GM12878 (cell line): Measurements from ENCODE around the gene EPB41L2. TPM values are rescaled to one million over a fixed set of nuclear protein-coding genes. Genes with fewer than 3 reads are reported as not detected.

ENCODE experiments used
- ATAC-seq: fragments of 200-7000 bp; cut with Tn5 transposase; 3 replicates; pipeline ENCODE4 v1.9.1; 2020; ENCODE audit warnings: mild to moderate bottlenecking, moderate library complexity
- BruUV-seq: library from RNA; stranded (reverse); fragments of 400-500 nt; replicated peaks from 2 replicates; lab custom pipeline; 2021; lab: Mats Ljungman, UMichigan
- CTCF ChIA-PET: fragments of 300-600 bp; sonication (Branson Sonifier 250); formaldehyde crosslinking; extraction: SDS; loops from one replicate; lab custom pipeline; 2021; ENCODE audit warnings: inconsistent platforms; lab: Yijun Ruan, JAX
- POLR2A ChIA-PET: fragments of 350-600 bp; formaldehyde crosslinking; extraction: SDS; loops from one replicate; lab custom pipeline; 2021; ENCODE audit warnings: inconsistent platforms; lab: Charles Lee
- RAD21 ChIA-PET: fragments of 300-600 bp; sonication (Branson Sonifier 250); formaldehyde crosslinking; loops from one replicate; lab custom pipeline; 2023; ENCODE audit warnings: antibody characterized with exemption; ENCODE audit not compliant: unreplicated experiment; lab: Charles Lee
- SMC1A ChIA-PET: fragments of 300-600 bp; sonication (Branson Sonifier 250); formaldehyde crosslinking; loops from one replicate; lab custom pipeline; 2023; ENCODE audit not compliant: unreplicated experiment, uncharacterized antibody; lab: Charles Lee
- DNase-seq: peaks from one replicate; pipeline ENCODE4 v3.0.0-alpha.2; 2011; ENCODE audit warnings: low read depth, low spot score
- FAIRE-seq: peaks from 3 replicates; lab custom pipeline; 2011; peaks lifted over from hg19 to GRCh38; lab: Jason Lieb, UNC
- H2AFZ ChIP-seq: 2 replicates; pipeline ENCODE4 v1.6.0; 2011; ENCODE audit warnings: low read depth, low read length, control low read depth; ENCODE audit not compliant: control insufficient read depth
- H3K27ac ChIP-seq: 2 replicates; pipeline ENCODE4 v1.5.1; 2011; ENCODE audit warnings: control low read depth; ENCODE audit not compliant: control insufficient read depth, insufficient read depth
- H3K27me3 ChIP-seq, 2 experiments: replicated peaks in 1 of 2; 2 replicates each; pipeline versions ENCODE4 v1.6.0 to v1.6.1; 2011; ENCODE audit warnings: low read length in 1 of 2; ENCODE audit not compliant: control insufficient read depth in 2 of 2, insufficient read depth in 2 of 2
- H3K36me3 ChIP-seq, 2 experiments: 2 replicates each; pipeline ENCODE4 v1.5.1; 2011; ENCODE audit warnings: low read length in 1 of 2; ENCODE audit not compliant: control insufficient read depth in 2 of 2, insufficient read depth in 2 of 2
- H3K4me1 ChIP-seq: 2 replicates; pipeline ENCODE4 v1.6.1; 2011; ENCODE audit warnings: mild to moderate bottlenecking, low read length, moderate library complexity, mixed read lengths; ENCODE audit not compliant: control insufficient read depth, insufficient read depth
- H3K4me2 ChIP-seq: 2 replicates; pipeline ENCODE4 v1.6.0; 2011; ENCODE audit warnings: control low read depth; ENCODE audit not compliant: control insufficient read depth, insufficient read depth
- H3K4me3 ChIP-seq: fragments of 200-600 bp; sonication (generic); 2 replicates; pipeline ENCODE4 v1.5.1; 2016
- H3K79me2 ChIP-seq: 2 replicates; pipeline ENCODE4 v1.6.0; 2011; ENCODE audit warnings: low read length; ENCODE audit not compliant: control insufficient read depth, insufficient read depth
- H3K9ac ChIP-seq: 2 replicates; pipeline ENCODE4 v1.8.0; 2011; ENCODE audit warnings: low read length, control low read depth, mixed read lengths; ENCODE audit not compliant: control insufficient read depth, insufficient read depth
- H3K9me3 ChIP-seq: replicated peaks from 3 replicates; pipeline ENCODE4 v1.5.1; 2011; ENCODE audit warnings: mild to moderate bottlenecking, low read length; ENCODE audit not compliant: control insufficient read depth, insufficient read depth
- H4K20me1 ChIP-seq: 2 replicates; pipeline ENCODE4 v1.6.0; 2011; ENCODE audit not compliant: control insufficient read depth, insufficient read depth
- BHLHE40 ChIP-seq, 2 experiments: fragments of 450-650 bp in 1 of 2; IDR thresholded peaks; 2 replicates each; pipeline ENCODE4 v1.6.1; 2011 to 2017; ENCODE audit warnings: low read depth in 2 of 2, borderline replicate concordance in 1 of 2, improper control_type of control experiment in 1 of 2, low read length in 1 of 2, mild to moderate bottlenecking in 1 of 2
- DPF2 ChIP-seq: fragments of 450-650 bp; IDR thresholded peaks from 2 replicates; pipeline ENCODE4 v1.6.1; 2017; ENCODE audit warnings: mild to moderate bottlenecking
- SREBF2 ChIP-seq: IDR thresholded peaks from 2 replicates; pipeline ENCODE4 v1.6.1; 2012; ENCODE audit warnings: mild to moderate bottlenecking, low read length
- STAT1 ChIP-seq: fragments of 450-650 bp; conservative IDR thresholded peaks from 2 replicates; pipeline ENCODE4 v1.6.1; 2014; ENCODE audit warnings: antibody characterized with exemption, mild to moderate bottlenecking
- TARDBP ChIP-seq: IDR thresholded peaks from 2 replicates; pipeline ENCODE4 v1.6.1; 2016; ENCODE audit warnings: borderline replicate concordance
- WGBS: methylation state at CpG from one replicate; pipeline ENCODE4 v1.1.6; 2016; ENCODE audit warnings: low lambda C conversion rate; ENCODE audit not compliant: insufficient replicate concordance, insufficient coverage; ENCODE audit errors: missing lambda C conversion rate; 5-methylcytosine and 5-hydroxymethylcytosine counted together
- in situ Hi-C: fragments of 300-500 bp; cut with MboI; formaldehyde crosslinking; loops from 9 replicates; pipeline ENCODE4 v1.14.3; 2018; ENCODE audit warnings: mixed read lengths
- intact Hi-C: fragments of 100-400 bp; cut with micrococcal nuclease; formaldehyde crosslinking; loops from one replicate; pipeline ENCODE4 v1.14.2; 2022; ENCODE audit not compliant: unreplicated experiment
- polyA plus RNA-seq, 11 experiments: library from polyadenylated mRNA; depleted of rRNA in 4 of 11; unstranded in 6 of 11; stranded (reverse) in 5 of 11; fragments of >200 nt; fragmentation: Nextera tagmentation in 4 of 11; fragmentation: Illumina TruSeq in 1 of 11; extraction: Ambion mirVana in 4 of 11; extraction: Trizol in 1 of 11; gene quantifications; 1 replicate in 1 of 11; 2 replicates in 10 of 11; pipeline versions ENCODE4 v1.2.1 to v1.2.3, GENCODE V29; 2011 to 2016; ENCODE audit warnings: inconsistent platforms in 2 of 11, missing spikeins in 2 of 11, low read depth in 1 of 11
- total RNA-seq, 4 experiments: library from RNA; depleted of rRNA in 3 of 4; stranded (reverse); fragments of >200 nt in 3 of 4; fragmentation: Illumina TruSeq in 1 of 4; extraction: Trizol in 1 of 4; gene quantifications; 2 replicates each; pipeline versions ENCODE4 v1.2.1 to v1.2.3, GENCODE V29; 2013 to 2021
- TF ChIP-seq, protein P1 (sequence below): fragments of 450-650 bp; IDR thresholded peaks from 2 replicates; pipeline ENCODE4 v1.6.1; 2017; ENCODE audit warnings: mild to moderate bottlenecking, moderate library complexity
- TF ChIP-seq, protein P2 (sequence below): fragments of 450-650 bp; IDR thresholded peaks from 2 replicates; pipeline ENCODE4 v1.6.1; 2017; ENCODE audit warnings: low read depth, mild to moderate bottlenecking, moderate library complexity
- TF ChIP-seq, protein P3 (sequence below): IDR thresholded peaks from 2 replicates; pipeline ENCODE4 v1.6.1; 2011; ENCODE audit warnings: borderline replicate concordance, low read depth, mild to moderate bottlenecking, moderate library complexity, mixed read lengths, low read length; ENCODE audit not compliant: insufficient read depth; ENCODE audit errors: extremely low read length
- TF ChIP-seq, protein P4 (sequence below): IDR thresholded peaks from 2 replicates; pipeline ENCODE4 v1.6.1; 2012; ENCODE audit warnings: mild to moderate bottlenecking, low read depth, low read length

The EPB41L2 gene
- total and polyA plus RNA-seq, 10 of the 15 experiments (the other 5 are each of a cell fraction or from before 2014, with no cell fraction given), result 7.4 to 41.6 (median 19.0) TPM

DNA sequence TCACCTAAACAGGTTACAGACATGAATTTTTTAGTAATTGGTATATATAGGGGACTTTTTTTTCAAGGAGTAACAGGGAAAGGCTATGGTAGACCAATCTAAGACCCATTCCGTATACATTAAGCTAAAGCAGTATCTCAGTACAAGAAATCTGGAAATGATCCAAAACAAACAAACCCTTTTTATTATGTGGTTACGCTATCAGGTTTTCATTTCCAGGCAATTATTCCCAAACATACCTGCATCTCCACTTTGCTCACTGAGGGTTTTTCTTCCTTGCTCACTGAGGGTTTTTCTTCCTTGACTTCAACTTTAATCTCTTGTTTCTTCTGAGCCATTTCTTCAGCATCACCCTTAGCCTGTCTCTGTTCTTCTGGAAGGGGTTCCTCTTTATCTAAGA is 107.3 kb downstream of the EPB41L2 start (continued):
- TF ChIP-seq, protein P1, sequence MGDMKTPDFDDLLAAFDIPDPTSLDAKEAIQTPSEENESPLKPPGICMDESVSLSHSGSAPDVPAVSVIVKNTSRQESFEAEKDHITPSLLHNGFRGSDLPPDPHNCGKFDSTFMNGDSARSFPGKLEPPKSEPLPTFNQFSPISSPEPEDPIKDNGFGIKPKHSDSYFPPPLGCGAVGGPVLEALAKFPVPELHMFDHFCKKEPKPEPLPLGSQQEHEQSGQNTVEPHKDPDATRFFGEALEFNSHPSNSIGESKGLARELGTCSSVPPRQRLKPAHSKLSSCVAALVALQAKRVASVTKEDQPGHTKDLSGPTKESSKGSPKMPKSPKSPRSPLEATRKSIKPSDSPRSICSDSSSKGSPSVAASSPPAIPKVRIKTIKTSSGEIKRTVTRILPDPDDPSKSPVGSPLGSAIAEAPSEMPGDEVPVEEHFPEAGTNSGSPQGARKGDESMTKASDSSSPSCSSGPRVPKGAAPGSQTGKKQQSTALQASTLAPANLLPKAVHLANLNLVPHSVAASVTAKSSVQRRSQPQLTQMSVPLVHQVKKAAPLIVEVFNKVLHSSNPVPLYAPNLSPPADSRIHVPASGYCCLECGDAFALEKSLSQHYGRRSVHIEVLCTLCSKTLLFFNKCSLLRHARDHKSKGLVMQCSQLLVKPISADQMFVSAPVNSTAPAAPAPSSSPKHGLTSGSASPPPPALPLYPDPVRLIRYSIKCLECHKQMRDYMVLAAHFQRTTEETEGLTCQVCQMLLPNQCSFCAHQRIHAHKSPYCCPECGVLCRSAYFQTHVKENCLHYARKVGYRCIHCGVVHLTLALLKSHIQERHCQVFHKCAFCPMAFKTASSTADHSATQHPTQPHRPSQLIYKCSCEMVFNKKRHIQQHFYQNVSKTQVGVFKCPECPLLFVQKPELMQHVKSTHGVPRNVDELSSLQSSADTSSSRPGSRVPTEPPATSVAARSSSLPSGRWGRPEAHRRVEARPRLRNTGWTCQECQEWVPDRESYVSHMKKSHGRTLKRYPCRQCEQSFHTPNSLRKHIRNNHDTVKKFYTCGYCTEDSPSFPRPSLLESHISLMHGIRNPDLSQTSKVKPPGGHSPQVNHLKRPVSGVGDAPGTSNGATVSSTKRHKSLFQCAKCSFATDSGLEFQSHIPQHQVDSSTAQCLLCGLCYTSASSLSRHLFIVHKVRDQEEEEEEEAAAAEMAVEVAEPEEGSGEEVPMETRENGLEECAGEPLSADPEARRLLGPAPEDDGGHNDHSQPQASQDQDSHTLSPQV, result no peak
- TF ChIP-seq TARDBP, result no peak
- TF ChIP-seq, protein P2, sequence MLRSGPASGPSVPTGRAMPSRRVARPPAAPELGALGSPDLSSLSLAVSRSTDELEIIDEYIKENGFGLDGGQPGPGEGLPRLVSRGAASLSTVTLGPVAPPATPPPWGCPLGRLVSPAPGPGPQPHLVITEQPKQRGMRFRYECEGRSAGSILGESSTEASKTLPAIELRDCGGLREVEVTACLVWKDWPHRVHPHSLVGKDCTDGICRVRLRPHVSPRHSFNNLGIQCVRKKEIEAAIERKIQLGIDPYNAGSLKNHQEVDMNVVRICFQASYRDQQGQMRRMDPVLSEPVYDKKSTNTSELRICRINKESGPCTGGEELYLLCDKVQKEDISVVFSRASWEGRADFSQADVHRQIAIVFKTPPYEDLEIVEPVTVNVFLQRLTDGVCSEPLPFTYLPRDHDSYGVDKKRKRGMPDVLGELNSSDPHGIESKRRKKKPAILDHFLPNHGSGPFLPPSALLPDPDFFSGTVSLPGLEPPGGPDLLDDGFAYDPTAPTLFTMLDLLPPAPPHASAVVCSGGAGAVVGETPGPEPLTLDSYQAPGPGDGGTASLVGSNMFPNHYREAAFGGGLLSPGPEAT, result no peak

DNA sequence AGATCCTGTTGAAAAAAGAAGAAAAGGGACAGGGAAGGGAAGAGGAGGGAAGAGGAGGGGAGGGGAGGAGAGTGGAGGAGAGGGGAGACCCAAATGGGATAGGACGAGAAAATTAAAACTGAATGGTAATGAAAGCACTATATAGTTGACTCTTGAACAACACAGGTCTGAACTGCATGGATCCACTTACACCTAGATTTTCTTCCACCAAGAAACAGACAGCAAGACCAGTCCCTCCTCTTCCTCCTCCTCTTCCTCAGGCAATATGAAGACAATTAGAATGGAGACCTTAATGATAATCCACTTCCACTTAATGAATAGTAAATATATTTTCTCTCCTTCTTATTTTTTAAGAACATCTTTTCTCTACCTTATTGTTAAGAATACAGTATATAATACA is 113.5 kb downstream of the EPB41L2 start:
- CTCF ChIA-PET, result interaction anchor here (0.8 kb wide), 1 partner anchor 11 kb away, joined by 3 read pairs; no protein-coding TSS in a partner anchor
- FAIRE-seq (no peak), DNase-seq (no peak), ATAC-seq (no peak)
- H3K4me1 ChIP-seq, result no peaks in the 10 kb centered on the region
- SMC1A ChIA-PET, result no interaction called here
- no peak overlapping the region for H3K4me2 ChIP-seq
- intact Hi-C loops (loop anchor here (5.0 kb wide), 1 partner anchor 168 kb away; no protein-coding TSS in a partner anchor), in situ Hi-C loops (no loop called here)
- no peaks in the 10 kb centered on the region for H3K9me3 ChIP-seq
- H2AFZ ChIP-seq, result no peak overlapping the region
- no peaks in the 10 kb centered on the region for H4K20me1 ChIP-seq
- WGBS, result 100% methylated on average over 1 of the region's 1 CpG
- no peak overlapping the region for H3K27ac ChIP-seq
- POLR2A ChIA-PET, result no interaction called here
- H3K9ac ChIP-seq, result no peak overlapping the region
- H3K27me3 ChIP-seq, result no peaks in the 10 kb centered on the region
- no peak overlapping the region for H3K4me3 ChIP-seq
- RAD21 ChIA-PET, result no interaction called here
- H3K79me2 ChIP-seq, result no peaks in the 10 kb centered on the region
- no TSS peak for BruUV-seq
- no peaks in the 10 kb centered on the region; a peak in 1 of 4 replicates for H3K36me3 ChIP-seq
- TF ChIP-seq STAT1 (no peak), SREBF2 (no peak), BHLHE40 (IDR thresholded peaks at IDR 0.05; ENCODE audit: borderline replicate concordance in 1 of 2, low read depth in 2 of 2, low read length in 1 of 2) (no peak), DPF2 (no peak)
- TF ChIP-seq, protein P3, sequence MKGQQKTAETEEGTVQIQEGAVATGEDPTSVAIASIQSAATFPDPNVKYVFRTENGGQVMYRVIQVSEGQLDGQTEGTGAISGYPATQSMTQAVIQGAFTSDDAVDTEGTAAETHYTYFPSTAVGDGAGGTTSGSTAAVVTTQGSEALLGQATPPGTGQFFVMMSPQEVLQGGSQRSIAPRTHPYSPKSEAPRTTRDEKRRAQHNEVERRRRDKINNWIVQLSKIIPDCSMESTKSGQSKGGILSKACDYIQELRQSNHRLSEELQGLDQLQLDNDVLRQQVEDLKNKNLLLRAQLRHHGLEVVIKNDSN, result no peak
- TF ChIP-seq, protein P4, sequence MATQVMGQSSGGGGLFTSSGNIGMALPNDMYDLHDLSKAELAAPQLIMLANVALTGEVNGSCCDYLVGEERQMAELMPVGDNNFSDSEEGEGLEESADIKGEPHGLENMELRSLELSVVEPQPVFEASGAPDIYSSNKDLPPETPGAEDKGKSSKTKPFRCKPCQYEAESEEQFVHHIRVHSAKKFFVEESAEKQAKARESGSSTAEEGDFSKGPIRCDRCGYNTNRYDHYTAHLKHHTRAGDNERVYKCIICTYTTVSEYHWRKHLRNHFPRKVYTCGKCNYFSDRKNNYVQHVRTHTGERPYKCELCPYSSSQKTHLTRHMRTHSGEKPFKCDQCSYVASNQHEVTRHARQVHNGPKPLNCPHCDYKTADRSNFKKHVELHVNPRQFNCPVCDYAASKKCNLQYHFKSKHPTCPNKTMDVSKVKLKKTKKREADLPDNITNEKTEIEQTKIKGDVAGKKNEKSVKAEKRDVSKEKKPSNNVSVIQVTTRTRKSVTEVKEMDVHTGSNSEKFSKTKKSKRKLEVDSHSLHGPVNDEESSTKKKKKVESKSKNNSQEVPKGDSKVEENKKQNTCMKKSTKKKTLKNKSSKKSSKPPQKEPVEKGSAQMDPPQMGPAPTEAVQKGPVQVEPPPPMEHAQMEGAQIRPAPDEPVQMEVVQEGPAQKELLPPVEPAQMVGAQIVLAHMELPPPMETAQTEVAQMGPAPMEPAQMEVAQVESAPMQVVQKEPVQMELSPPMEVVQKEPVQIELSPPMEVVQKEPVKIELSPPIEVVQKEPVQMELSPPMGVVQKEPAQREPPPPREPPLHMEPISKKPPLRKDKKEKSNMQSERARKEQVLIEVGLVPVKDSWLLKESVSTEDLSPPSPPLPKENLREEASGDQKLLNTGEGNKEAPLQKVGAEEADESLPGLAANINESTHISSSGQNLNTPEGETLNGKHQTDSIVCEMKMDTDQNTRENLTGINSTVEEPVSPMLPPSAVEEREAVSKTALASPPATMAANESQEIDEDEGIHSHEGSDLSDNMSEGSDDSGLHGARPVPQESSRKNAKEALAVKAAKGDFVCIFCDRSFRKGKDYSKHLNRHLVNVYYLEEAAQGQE, result no peak
